ENCODE data around the gene LONRF3. TPM values are rescaled to one million over a fixed set of nuclear protein-coding genes. Genes with fewer than 3 reads are reported as not detected.
"Not testable (repeated sequence)": the region's sequence is repeated elsewhere in the genome, so short reads cannot be mapped to it uniquely, and the experiment has no call there.

LONRF3 gene
- total RNA-seq, 1 donor from 2014 or later = 7.2 TPM

- Histone ChIP-seq H3K27me3 (ENCODE audit: control insufficient read depth, insufficient read depth, low read length) (no peaks in the 10 kb centered on the region), H3K36me3 (ENCODE audit: control insufficient read depth, insufficient read depth, low read length) (no peaks in the 10 kb centered on the region), H3K4me3 (ENCODE audit: low read depth, low read length) (no peak overlapping the region)
- no peak for DNase-seq (ENCODE audit: low read depth)
- no peak for TF ChIP-seq CTCF (IDR thresholded peaks at IDR 0.05; ENCODE audit: insufficient read depth, low read length, poor library complexity, severe bottlenecking)
Observed at GRCh38 chrX:118989886-118990285, 15.5 kb downstream of the LONRF3 start.

GRCh38 chrX:118990512-118991227 is 16.3 kb downstream of the LONRF3 start:
- Histone ChIP-seq H3K27me3 (ENCODE audit: control insufficient read depth, insufficient read depth, low read length) (no peaks in the 10 kb centered on the region), H3K4me3 (ENCODE audit: low read depth, low read length) (no peak overlapping the region), H3K36me3 (ENCODE audit: control insufficient read depth, insufficient read depth, low read length) (no peaks in the 10 kb centered on the region)
- TF ChIP-seq CTCF (IDR thresholded peaks at IDR 0.05; ENCODE audit: insufficient read depth, low read length, poor library complexity, severe bottlenecking) = no peak
- DNase-seq (ENCODE audit: low read depth) = no peak

GRCh38 chrX:118992441-118993121 is 18.2 kb downstream of the LONRF3 start:
- not testable (repeated sequence) for H3K27me3 ChIP-seq (ENCODE audit: control insufficient read depth, insufficient read depth, low read length); H3K36me3 ChIP-seq (ENCODE audit: control insufficient read depth, insufficient read depth, low read length); H3K4me3 ChIP-seq (ENCODE audit: low read depth, low read length); DNase-seq (ENCODE audit: low read depth)

- Histone ChIP-seq H3K4me3 (ENCODE audit: low read depth, low read length) (no peak overlapping the region), H3K27me3 (ENCODE audit: control insufficient read depth, insufficient read depth, low read length) (no peaks in the 10 kb centered on the region), H3K36me3 (ENCODE audit: control insufficient read depth, insufficient read depth, low read length) (no peaks in the 10 kb centered on the region)
- DNase-seq (ENCODE audit: low read depth) = no peak
- no peak for TF ChIP-seq CTCF (IDR thresholded peaks at IDR 0.05; ENCODE audit: insufficient read depth, low read length, poor library complexity, severe bottlenecking)
Observed at GRCh38 chrX:119003462-119003861, 29.0 kb downstream of the LONRF3 start.

- no peaks in the 10 kb centered on the region for H3K36me3 ChIP-seq (ENCODE audit: control insufficient read depth, insufficient read depth, low read length)
- peak; percentile 92 for TF ChIP-seq CTCF (IDR thresholded peaks at IDR 0.05; ENCODE audit: insufficient read depth, low read length, poor library complexity, severe bottlenecking)
- no peak for DNase-seq (ENCODE audit: low read depth)
- no peak overlapping the region for H3K4me3 ChIP-seq (ENCODE audit: low read depth, low read length)
- no peaks in the 10 kb centered on the region for H3K27me3 ChIP-seq (ENCODE audit: control insufficient read depth, insufficient read depth, low read length)
Observed at GRCh38 chrX:119004920-119005524, 30.6 kb downstream of the LONRF3 start.

GRCh38 chrX:119007189-119007770 is 32.9 kb downstream of the LONRF3 start:
- no peak for TF ChIP-seq CTCF (IDR thresholded peaks at IDR 0.05; ENCODE audit: insufficient read depth, low read length, poor library complexity, severe bottlenecking)
- Histone ChIP-seq H3K27me3 (ENCODE audit: control insufficient read depth, insufficient read depth, low read length) (no peaks in the 10 kb centered on the region), H3K4me3 (ENCODE audit: low read depth, low read length) (no peak overlapping the region), H3K36me3 (ENCODE audit: control insufficient read depth, insufficient read depth, low read length) (no peaks in the 10 kb centered on the region)
- DNase-seq (ENCODE audit: low read depth) = no peak
